Osteocyte (in vitro differentiated cells): ENCODE measurements around the gene PTPN11. TPM values are rescaled to one million over a fixed set of nuclear protein-coding genes. Genes with fewer than 3 reads are reported as not detected.
"Not testable (repeated sequence)": the region's sequence is repeated elsewhere in the genome, so short reads cannot be mapped to it uniquely, and the experiment has no call there.

Experiments
- DNase-seq: peaks from one replicate; pipeline ENCODE4 v3.0.0; 2021; ENCODE audit warnings: mixed read lengths; ENCODE audit not compliant: unreplicated experiment; ENCODE audit errors: extremely low spot score
- H3K27ac Mint-ChIP-seq: one replicate; pipeline ENCODE4 v1.8.0; 2021; ENCODE audit warnings: mild to moderate bottlenecking, mixed read lengths; ENCODE audit not compliant: unreplicated experiment
- H3K27me3 Mint-ChIP-seq: one replicate; pipeline ENCODE4 v1.8.0; 2021; ENCODE audit warnings: mixed read lengths; ENCODE audit not compliant: unreplicated experiment
- H3K36me3 Mint-ChIP-seq: one replicate; pipeline ENCODE4 v1.8.0; 2021; ENCODE audit warnings: mixed read lengths; ENCODE audit not compliant: unreplicated experiment
- H3K4me1 Mint-ChIP-seq: one replicate; pipeline ENCODE4 v1.8.0; 2021; ENCODE audit warnings: mixed read lengths; ENCODE audit not compliant: unreplicated experiment
- H3K4me3 Mint-ChIP-seq: one replicate; pipeline ENCODE4 v1.8.0; 2021; ENCODE audit warnings: mild to moderate bottlenecking, moderate library complexity, mixed read lengths; ENCODE audit not compliant: unreplicated experiment
- H3K9me3 Mint-ChIP-seq: one replicate; pipeline ENCODE4 v1.8.0; 2021; ENCODE audit warnings: mixed read lengths; ENCODE audit not compliant: unreplicated experiment
- total RNA-seq: library from RNA; stranded (reverse); gene quantifications from 2 replicates; pipeline ENCODE4 v1.2.1, GENCODE V29; 2021
- TF ChIP-seq, protein P1 (sequence below): fragments of 200-600 bp; sonication (generic); IDR thresholded peaks from 2 replicates; pipeline ENCODE4 v1.5.0; 2021; ENCODE audit warnings: antibody characterized with exemption, mild to moderate bottlenecking, moderate library complexity

The PTPN11 gene
- total RNA-seq, 1 donor from 2014 or later, result 102 TPM

DNA sequence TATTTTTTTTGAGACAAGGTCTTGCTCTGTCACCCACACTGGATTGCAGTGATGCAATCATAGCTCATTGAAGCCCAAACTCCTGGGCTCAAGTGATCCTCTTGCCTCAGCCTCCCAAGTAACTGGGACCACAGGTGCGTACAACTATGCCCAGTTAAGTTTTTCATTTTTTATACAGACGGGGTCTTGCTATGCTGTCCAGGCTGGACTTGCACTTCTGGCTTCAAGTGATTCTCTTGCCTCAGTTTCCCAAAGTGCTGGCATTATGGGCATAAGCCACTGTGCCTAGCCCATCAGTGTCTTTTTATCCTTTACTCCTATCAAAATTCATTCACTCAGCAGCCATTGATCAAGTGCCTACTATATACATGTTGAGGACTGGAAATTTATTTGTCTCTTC is 9.0 kb downstream of the PTPN11 start:
- no peaks in the 10 kb centered on the region for H3K27me3 Mint-ChIP-seq
- H3K27ac Mint-ChIP-seq, result no peak overlapping the region
- TF ChIP-seq, protein P1, sequence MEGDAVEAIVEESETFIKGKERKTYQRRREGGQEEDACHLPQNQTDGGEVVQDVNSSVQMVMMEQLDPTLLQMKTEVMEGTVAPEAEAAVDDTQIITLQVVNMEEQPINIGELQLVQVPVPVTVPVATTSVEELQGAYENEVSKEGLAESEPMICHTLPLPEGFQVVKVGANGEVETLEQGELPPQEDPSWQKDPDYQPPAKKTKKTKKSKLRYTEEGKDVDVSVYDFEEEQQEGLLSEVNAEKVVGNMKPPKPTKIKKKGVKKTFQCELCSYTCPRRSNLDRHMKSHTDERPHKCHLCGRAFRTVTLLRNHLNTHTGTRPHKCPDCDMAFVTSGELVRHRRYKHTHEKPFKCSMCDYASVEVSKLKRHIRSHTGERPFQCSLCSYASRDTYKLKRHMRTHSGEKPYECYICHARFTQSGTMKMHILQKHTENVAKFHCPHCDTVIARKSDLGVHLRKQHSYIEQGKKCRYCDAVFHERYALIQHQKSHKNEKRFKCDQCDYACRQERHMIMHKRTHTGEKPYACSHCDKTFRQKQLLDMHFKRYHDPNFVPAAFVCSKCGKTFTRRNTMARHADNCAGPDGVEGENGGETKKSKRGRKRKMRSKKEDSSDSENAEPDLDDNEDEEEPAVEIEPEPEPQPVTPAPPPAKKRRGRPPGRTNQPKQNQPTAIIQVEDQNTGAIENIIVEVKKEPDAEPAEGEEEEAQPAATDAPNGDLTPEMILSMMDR, result no peak
- H3K4me1 Mint-ChIP-seq, result peaks cover 1% of the 10 kb centered on the region
- no peak overlapping the region for H3K4me3 Mint-ChIP-seq
- no peaks in the 10 kb centered on the region for H3K9me3 Mint-ChIP-seq
- DNase-seq, result no peak
- H3K36me3 Mint-ChIP-seq, result peaks cover 4% of the 10 kb centered on the region

DNA sequence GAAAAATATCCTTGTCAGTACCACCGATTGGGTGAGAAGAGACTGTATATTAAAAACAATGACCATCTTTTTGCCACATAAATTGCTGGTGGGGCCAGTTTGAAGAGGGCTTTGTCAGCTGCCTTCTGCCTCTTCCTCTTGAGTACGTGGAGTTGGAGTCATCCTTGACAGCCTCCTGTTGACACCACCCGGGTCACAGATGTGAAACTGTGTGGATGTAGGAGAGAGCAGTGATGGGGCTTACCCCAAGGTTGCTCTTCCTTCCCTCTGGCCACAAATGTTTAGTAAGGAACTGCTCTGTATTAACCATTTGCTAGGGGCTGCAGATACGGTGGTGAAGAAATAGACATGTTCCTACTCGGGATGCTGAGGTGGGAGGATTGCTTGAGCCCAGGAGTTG is 12.2 kb downstream of the PTPN11 start:
- no peaks in the 10 kb centered on the region for H3K9me3 Mint-ChIP-seq
- no peak overlapping the region for H3K27ac Mint-ChIP-seq
- H3K4me3 Mint-ChIP-seq, result no peak overlapping the region
- H3K36me3 Mint-ChIP-seq, result peaks cover 4% of the 10 kb centered on the region
- no peaks in the 10 kb centered on the region for H3K4me1 Mint-ChIP-seq
- no peak for DNase-seq
- TF ChIP-seq, protein P1, result no peak
- no peaks in the 10 kb centered on the region for H3K27me3 Mint-ChIP-seq

DNA sequence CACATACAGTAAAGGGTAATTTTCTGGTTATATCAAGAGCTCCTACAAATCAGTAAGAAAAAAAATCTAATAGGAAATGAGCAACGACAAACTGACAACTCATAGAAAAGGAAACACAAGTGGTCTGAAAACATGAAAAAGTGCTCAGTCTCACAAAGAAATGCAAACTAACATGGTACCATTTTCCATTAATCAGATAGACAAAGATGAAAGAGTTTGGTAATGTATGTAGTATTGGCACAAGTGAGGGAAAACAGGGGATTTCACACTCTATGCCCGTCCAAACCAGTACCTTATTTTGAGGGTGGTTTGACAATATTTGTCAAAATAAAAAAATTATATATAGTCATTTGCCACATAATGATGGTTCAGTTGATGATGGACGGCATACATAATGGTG is 13.2 kb downstream of the PTPN11 start:
- TF ChIP-seq, protein P1, result no peak
- Mint-ChIP-seq H3K27me3 (no peaks in the 10 kb centered on the region), H3K27ac (no peak overlapping the region), H3K4me3 (no peak overlapping the region), H3K36me3 (peaks cover 4% of the 10 kb centered on the region), H3K9me3 (no peaks in the 10 kb centered on the region), H3K4me1 (peaks cover 2% of the 10 kb centered on the region)
- no peak for DNase-seq

DNA sequence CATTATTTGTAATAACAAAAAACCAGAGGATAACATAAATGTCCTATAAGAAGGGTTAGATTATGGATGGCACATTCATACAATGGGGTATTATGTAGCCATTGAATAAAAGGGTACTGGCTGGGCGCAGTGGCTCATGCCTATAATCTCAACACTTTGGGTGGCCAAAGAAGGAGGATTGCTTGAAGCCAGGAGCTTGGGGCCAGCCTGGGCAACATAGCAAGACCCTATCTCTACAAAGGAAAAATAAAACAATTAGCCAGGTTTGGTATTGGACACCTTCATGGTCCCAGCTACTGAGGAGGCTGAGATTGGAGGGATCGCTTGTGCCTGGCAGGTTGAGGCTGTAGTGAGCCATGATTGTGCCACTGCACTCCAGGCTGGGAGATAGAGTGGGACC is 14.8 kb downstream of the PTPN11 start:
- Mint-ChIP-seq H3K27ac (no peak overlapping the region), H3K9me3 (no peaks in the 10 kb centered on the region), H3K4me1 (peaks cover 9% of the 10 kb centered on the region), H3K4me3 (no peak overlapping the region), H3K36me3 (peaks cover 4% of the 10 kb centered on the region), H3K27me3 (no peaks in the 10 kb centered on the region)
- TF ChIP-seq, protein P1, result no peak
- no peak for DNase-seq

DNA sequence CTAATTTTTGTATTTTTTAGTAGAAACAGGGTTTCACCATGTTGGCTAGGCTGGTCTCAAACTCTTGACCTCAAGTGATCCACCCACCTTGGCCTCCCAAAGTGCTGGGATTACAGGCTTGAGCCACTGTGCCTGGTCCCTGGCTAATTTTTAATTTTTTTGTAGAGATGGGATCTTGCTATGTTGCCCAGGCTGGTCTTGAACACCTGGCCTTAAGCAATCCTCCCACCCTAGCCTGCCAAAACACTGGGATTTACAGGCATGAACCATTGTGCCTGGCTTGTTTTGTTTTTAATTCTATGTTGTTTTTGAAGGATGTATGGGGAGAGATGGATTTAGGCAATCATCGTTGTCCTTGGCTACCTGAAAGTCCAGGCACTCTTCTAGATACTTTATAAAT is 19.9 kb downstream of the PTPN11 start:
- not testable (repeated sequence) for H3K9me3 Mint-ChIP-seq, H3K36me3 Mint-ChIP-seq, DNase-seq, H3K27me3 Mint-ChIP-seq, H3K27ac Mint-ChIP-seq, H3K4me3 Mint-ChIP-seq
- H3K4me1 Mint-ChIP-seq, result peaks cover 12% of the 10 kb centered on the region

DNA sequence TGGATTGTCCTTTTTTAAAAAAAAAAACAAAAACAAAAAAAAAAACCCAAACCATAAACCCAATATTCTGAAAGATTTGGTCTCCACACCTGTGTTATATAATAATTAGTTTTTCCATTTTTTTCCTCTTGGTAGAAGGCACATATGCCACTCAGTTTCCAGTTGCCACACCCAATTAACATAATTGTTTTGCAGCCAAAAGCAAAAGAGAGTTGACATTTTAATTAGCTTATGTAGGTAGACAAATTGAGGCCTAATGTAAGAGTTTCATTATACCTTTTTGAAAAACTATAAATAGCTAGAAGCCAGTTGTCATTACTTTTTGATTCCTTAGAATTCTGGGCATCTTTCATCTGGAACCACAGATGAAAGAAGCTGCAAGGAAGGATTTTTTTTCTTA is 21.0 kb downstream of the PTPN11 start:
- H3K36me3 Mint-ChIP-seq, result no peaks in the 10 kb centered on the region
- H3K27ac Mint-ChIP-seq, result no peak overlapping the region
- no peak overlapping the region for H3K4me3 Mint-ChIP-seq
- H3K27me3 Mint-ChIP-seq, result no peaks in the 10 kb centered on the region
- H3K4me1 Mint-ChIP-seq, result peaks cover 12% of the 10 kb centered on the region
- TF ChIP-seq, protein P1, result no peak
- DNase-seq, result no peak
- no peaks in the 10 kb centered on the region for H3K9me3 Mint-ChIP-seq

DNA sequence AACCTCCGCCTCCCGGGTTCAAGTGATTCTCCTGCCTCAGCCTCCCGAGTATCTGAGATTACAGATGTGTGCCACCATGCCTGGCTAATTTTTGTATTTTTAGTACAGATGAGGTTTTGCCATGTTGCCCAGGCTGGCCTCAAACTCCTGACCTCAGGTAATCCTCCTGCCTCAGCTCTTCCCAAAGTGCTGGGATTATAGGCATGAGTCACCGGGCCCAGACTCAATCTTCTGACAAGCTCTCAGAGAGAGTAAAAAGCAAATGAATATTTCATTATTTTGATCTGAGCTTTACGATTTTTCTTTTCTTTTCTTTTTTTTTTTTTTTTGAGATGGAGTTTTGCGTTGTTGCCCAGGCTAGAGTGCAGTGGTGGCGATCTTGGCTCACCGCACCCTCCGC is 21.9 kb downstream of the PTPN11 start:
- DNase-seq, H3K27me3 Mint-ChIP-seq, H3K36me3 Mint-ChIP-seq, H3K9me3 Mint-ChIP-seq, H3K27ac Mint-ChIP-seq, H3K4me3 Mint-ChIP-seq: not testable (repeated sequence)
- peaks cover 12% of the 10 kb centered on the region for H3K4me1 Mint-ChIP-seq
